Measurements from ENCODE around the gene RPS6KC1. TPM values are rescaled to one million over a fixed set of nuclear protein-coding genes. Genes with fewer than 3 reads are reported as not detected.

Gene RPS6KC1
- total and polyA plus RNA-seq, 2 of the 4 experiments (the other 2 are of a cell fraction), result 7.9 to 23.7 TPM

DNA sequence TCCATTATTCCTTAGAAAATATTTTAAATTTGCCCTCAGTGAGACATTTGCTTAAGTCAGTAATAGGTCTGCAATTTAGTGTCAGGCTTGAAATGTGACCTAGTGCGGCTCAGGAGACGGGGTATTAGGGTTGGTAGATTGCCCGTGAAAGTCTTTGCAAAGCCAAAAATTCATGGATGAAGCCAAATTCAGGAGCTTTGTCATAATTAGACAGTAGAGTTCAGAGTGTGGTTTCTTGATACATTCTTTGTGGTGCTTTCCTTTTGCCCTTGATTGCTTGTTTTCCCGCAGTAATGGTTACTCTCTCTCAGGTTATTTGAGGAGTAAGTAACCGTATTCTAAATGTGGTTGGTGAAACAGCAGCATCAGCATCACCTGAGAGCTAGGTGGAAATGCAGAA, 120.7 kb downstream of the RPS6KC1 start:
- Histone ChIP-seq H3K27ac (ENCODE audit: insufficient read depth, low read length) (no peak overlapping the region), H3K4me3 (ENCODE audit: insufficient read depth, low read depth, low read length) (no peak overlapping the region), H4K8ac (ENCODE audit: low read depth in 2 of 2, low read length in 2 of 2) (no peak overlapping the region), H2AFZ (replicated peaks; ENCODE audit: low read length, poor library complexity) (no peak overlapping the region), H3K23ac (ENCODE audit: low read depth, low read length) (no peak overlapping the region), H3K27me3 (ENCODE audit: control insufficient read depth, insufficient read depth, low read length) (no peaks in the 10 kb centered on the region), H2BK15ac (ENCODE audit: low read depth, low read length) (no peak overlapping the region), H2AK5ac (ENCODE audit: low read depth, low read length) (no peak overlapping the region), H4K20me1 (ENCODE audit: insufficient read depth, low read length) (no peaks in the 10 kb centered on the region), H2BK20ac (ENCODE audit: low read depth, low read length) (no peak overlapping the region), H3K9me3 (ENCODE audit: control insufficient read depth, insufficient read depth, low read length) (no peaks in the 10 kb centered on the region), H3K79me1 (ENCODE audit: low read depth in 1 of 2, low read length in 2 of 2) (peaks cover 0 to 2% of the 10 kb centered on the region in 2 experiments; a peak in 2 of 4 replicates), H2BK5ac (ENCODE audit: low read depth, low read length, poor library complexity, severe bottlenecking) (no peak overlapping the region), H2BK120ac (ENCODE audit: low read depth, low read length) (no peak overlapping the region), H3K56ac (ENCODE audit: extremely low read depth, insufficient read depth, low read length) (no peak overlapping the region), H3K4me2 (ENCODE audit: low read depth, low read length) (no peak overlapping the region), H3K14ac (replicated peaks; ENCODE audit: low read depth, low read length) (no peak overlapping the region), H3K9ac (ENCODE audit: low read depth, low read length) (no peak overlapping the region), H2AK9ac (replicated peaks; ENCODE audit: low read depth, low read length, poor library complexity) (no peak overlapping the region), H3K18ac (ENCODE audit: low read depth, low read length) (no peak overlapping the region), H4K5ac (ENCODE audit: low read depth, low read length) (no peak overlapping the region), H4K91ac (ENCODE audit: insufficient read depth, low read depth, low read length) (no peak overlapping the region), H3K36me3 (ENCODE audit: control insufficient read depth, insufficient read depth, low read length) (peaks cover 4% of the 10 kb centered on the region; the same call in 1 of the 2 replicates), H3K4me1 (ENCODE audit: control insufficient read depth, insufficient read depth, low read length) (no peaks in the 10 kb centered on the region), H3K9me1 (ENCODE audit: insufficient read depth, low read length) (no peaks in the 10 kb centered on the region; the same call in none of the 2 replicates), H3K4ac (ENCODE audit: low read depth, low read length) (no peak overlapping the region)
- CTCF ChIA-PET, result no interaction called here
- 100% methylated on average over 3 of the region's 5 CpGs; no CpG with 5 or more reads in 1 of the 2 experiments for WGBS, 2 experiments (ENCODE audit: extremely low coverage in 2 of 2, insufficient read length in 1 of 2)
- no peak for DNase-seq
- POLR2A ChIA-PET (ENCODE audit: unreplicated experiment), result no interaction called here
- intact Hi-C loops (cut with micrococcal nuclease), result no loop called here
- ATAC-seq (ENCODE audit: low read depth), result no peak
- TF ChIP-seq MXI1 (IDR thresholded peaks at IDR 0.05; ENCODE audit: borderline replicate concordance, low read depth, low read length) (no peak), CEBPB (IDR thresholded peaks at IDR 0.05; ENCODE audit: low read depth, low read length) (no peak), RAD21 (IDR thresholded peaks at IDR 0.05; ENCODE audit: low read length) (no peak), BHLHE40 (IDR thresholded peaks at IDR 0.05; ENCODE audit: low read depth, low read length) (no peak), CHD1 (IDR thresholded peaks at IDR 0.05; ENCODE audit: low read depth, low read length) (no peak), SMC3 (IDR thresholded peaks at IDR 0.05; ENCODE audit: low read depth, low read length) (no peak), POLR2A (IDR thresholded peaks at IDR 0.05; ENCODE audit: low read depth, low read length) (no peak), MAFK (IDR thresholded peaks at IDR 0.05; ENCODE audit: low read depth, low read length) (no peak)
- TF ChIP-seq, protein P1, sequence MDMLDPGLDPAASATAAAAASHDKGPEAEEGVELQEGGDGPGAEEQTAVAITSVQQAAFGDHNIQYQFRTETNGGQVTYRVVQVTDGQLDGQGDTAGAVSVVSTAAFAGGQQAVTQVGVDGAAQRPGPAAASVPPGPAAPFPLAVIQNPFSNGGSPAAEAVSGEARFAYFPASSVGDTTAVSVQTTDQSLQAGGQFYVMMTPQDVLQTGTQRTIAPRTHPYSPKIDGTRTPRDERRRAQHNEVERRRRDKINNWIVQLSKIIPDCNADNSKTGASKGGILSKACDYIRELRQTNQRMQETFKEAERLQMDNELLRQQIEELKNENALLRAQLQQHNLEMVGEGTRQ (IDR thresholded peaks at IDR 0.05; ENCODE audit: low read depth, low read length), result no peak
- TF ChIP-seq, protein P2, sequence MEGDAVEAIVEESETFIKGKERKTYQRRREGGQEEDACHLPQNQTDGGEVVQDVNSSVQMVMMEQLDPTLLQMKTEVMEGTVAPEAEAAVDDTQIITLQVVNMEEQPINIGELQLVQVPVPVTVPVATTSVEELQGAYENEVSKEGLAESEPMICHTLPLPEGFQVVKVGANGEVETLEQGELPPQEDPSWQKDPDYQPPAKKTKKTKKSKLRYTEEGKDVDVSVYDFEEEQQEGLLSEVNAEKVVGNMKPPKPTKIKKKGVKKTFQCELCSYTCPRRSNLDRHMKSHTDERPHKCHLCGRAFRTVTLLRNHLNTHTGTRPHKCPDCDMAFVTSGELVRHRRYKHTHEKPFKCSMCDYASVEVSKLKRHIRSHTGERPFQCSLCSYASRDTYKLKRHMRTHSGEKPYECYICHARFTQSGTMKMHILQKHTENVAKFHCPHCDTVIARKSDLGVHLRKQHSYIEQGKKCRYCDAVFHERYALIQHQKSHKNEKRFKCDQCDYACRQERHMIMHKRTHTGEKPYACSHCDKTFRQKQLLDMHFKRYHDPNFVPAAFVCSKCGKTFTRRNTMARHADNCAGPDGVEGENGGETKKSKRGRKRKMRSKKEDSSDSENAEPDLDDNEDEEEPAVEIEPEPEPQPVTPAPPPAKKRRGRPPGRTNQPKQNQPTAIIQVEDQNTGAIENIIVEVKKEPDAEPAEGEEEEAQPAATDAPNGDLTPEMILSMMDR (conservative IDR thresholded peaks at IDR 0.05; ENCODE audit: low read depth, low read length), result no peak
- TF ChIP-seq, protein P3, sequence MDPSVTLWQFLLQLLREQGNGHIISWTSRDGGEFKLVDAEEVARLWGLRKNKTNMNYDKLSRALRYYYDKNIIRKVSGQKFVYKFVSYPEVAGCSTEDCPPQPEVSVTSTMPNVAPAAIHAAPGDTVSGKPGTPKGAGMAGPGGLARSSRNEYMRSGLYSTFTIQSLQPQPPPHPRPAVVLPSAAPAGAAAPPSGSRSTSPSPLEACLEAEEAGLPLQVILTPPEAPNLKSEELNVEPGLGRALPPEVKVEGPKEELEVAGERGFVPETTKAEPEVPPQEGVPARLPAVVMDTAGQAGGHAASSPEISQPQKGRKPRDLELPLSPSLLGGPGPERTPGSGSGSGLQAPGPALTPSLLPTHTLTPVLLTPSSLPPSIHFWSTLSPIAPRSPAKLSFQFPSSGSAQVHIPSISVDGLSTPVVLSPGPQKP (IDR thresholded peaks at IDR 0.05; ENCODE audit: borderline replicate concordance, low read depth, low read length), result no peak
- in situ Hi-C loops (cut with MboI; ENCODE audit: low sequenced_read_pairs), result no loop called here
- dilution Hi-C loops (cut with HindIII; ENCODE audit: low sequenced_read_pairs, unreplicated experiment), result no loop called here
- BruUV-seq (replicated peaks), result no TSS peak
